Activated CD4-positive, alpha-beta T cell treated with anti-CD3 and anti-CD28 coated beads, Interleukin-2, Interleukin-6, amounts not matched to agents 100 ng/mL and 50 ng/mL, durations not matched to agents 16 hours and 8 hours (primary cell): Measurements from ENCODE around the gene ZRANB1.
"Not testable (repeated sequence)": the region's sequence is repeated elsewhere in the genome, so short reads cannot be mapped to it uniquely, and the experiment has no call there.

Source experiments
- DNase-seq: peaks from one replicate; pipeline ENCODE4 v3.0.0-alpha.2; 2020

ZRANB1 gene

DNA sequence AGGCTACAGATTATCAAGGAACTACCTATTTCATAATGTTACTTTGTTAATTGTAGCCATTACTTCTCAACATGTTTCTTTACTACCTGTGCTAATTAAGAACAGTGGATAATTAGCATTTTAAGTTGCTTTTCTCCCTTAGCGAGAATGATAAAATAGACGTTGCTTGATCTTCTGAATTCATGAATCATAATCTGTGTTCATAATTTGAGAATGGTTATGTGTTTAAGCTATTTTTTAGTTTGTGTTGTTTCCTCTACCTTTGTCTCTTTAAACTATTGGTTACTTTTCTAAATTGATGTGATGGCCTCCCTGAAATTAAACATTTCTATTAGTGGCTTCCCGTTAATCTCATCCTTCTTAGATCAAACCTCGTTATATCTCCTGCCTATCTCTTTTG lies at the start of gene ZRANB1:
Gene ZRANB1, plus strand, starts transcription at position 301 of the 400 bp plus-strand sequence. CDS start 371 bp downstream, outside the sequence.
- DNase-seq, result no peak

DNA sequence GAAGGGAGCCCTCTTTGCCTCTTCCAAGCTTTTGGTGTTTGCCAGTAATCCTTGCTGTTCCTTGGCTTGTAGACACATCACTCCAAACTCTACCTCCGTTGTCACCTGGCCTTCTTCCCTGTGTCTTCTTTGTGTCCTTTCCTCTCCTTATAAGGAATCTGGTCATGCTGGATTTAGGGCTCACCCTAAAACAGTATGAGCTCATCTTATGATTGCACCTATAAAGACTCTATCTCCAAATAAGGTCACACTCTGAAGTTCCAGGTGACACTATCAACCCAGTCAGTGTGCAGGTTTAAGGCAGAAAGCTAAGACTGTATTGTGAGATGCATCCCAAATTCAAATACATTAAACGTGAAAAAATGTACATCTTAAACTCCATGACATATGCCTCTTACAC lies 49.0 kb upstream of the ZRANB1 start:
- DNase-seq, result no peak

DNA sequence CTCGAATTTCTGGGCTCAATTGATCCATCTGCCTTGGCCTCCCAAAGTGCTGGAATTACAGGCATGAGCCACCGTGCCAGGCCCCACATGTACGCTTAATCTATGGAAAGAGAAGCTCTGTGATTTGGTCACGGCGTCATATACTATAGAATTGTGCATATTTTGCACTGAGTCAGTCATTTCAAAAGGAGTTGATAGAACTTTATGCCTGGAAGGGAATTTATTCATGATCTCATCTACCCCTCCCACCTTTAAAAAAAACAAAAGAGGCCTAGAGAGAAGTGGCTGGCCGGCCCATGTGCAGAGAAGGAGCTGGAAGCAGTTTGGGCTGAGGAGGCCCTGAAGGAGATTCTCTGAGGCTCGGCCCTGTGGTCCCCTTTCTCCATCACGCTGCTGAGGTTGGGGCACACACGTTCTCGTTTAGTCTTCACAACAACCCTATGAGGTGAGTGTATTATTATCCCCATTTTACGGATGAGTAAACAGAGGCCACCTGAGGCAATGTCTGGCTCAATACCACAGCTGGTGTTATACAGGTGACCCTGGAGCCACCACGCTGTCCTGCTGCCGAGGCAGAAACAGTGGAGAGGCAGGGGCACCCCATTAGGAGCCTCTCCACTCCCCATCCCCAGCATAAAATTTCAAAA lies 47.2 kb upstream of the ZRANB1 start:
- DNase-seq, result no peak

DNA sequence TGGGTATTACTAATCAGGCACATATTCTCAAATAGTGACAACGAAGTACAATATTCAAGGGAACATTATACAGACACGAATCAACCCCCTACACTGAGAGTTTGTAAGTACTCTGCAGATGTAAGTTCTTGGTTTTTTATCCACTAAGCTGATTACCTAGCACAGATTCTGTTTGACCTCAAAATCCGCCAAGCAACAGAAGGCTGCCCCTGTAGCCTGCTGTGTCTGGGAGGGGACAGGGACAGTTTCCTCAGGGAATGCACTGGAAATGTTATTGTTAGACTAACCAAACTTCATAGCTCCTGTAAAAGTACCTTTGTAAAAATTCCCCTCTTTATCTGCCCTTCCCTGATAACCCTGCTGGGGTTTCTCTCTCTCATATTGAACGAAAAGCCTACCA lies 45.2 kb upstream of the ZRANB1 start:
- no peak for DNase-seq

DNA sequence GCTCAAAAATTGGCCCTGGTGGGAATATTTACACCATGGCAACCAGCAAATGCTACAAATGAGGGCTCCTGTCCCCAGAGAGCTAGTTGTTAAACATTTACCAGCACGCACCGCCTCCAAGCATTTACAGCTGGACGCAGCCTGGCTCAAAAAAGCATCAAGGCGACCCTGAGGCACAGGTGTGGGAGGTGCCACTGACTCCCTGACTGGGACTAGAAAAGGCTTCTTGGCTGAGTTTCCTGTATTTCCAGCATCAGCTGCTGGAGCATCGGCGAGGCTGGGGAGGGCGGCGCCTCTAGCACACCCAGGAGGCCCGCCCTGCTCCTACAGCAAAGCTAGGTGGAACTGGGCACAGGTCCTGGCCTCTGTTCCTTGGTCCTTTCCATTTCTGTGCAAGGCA lies 43.5 kb upstream of the ZRANB1 start:
- DNase-seq, result no peak

DNA sequence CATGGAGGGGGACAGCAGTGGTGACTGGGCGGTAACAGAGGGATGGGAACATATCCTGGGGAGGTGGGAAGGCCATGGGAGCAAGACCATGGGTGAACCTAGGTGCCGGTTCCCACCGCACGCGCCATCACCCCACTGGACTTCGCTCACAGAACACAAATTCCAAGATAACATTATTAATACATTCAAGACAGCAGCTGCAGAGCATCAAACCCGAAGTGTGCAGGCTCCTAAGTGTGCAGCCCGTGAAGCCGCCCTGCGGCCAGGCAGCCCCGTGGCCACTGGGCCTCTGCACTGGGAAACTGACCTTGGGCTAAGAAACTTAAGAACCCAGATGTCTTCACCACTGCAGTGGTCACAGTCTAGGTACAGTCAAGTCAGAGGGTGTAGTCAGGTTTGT lies 42.8 kb upstream of the ZRANB1 start:
- no peak for DNase-seq

DNA sequence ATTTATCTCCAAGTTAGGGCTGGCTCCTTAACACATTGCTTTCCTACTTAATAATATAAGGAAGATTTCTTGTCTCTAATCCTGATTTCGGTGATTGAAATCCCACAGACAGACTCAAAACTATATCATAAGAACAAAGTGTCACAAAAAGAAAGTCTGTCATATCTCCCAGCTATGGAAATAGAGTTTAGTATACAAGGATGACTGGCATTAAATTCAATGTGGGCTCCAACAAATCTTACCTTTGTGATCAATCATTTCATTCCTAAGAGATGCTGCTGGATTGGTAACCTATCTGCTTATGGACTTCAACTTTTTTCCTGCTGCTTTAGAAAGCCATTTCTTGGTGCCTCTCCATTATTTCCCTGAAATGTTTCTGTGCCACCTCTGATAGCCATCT lies 39.5 kb upstream of the ZRANB1 start:
- no peak for DNase-seq

DNA sequence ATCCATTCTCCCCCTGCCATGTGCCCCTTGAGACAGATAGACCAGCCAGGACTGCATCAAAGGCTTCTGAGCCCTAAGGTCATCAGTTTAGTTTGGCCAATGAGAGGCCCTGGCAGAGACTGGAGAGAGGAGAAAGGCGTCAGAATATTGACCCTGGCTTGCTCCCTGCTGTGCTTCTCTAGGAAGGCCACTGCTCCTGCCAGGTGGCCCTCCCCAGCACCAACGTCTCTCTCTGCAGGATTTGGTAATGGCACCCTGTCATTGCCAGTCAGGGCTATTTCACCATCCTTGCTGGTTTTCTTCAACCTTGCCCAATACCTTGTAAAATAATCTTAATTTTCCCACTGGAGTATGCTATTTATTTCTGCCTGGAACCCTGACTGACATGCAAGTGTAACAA lies 38.8 kb upstream of the ZRANB1 start:
- DNase-seq, result no peak

DNA sequence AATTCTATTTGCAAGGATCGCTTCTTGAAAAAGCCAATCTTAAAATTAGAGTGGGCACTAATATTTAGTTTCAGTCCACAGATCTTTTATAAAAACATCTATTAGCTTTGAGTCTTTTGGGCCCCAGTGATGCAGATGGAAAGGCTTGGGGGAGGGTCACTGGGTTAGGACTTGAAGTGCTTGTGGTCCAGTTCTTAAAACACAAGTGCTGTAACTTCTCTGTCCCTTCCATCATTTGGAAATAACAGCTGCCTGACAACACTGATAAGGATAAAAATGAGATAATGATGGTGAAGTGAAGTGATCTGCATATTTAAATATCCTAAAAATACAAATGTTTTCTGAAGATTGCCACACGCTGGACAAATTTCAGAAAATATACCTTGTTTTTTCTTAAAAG lies 37.1 kb upstream of the ZRANB1 start:
- DNase-seq, result no peak

DNA sequence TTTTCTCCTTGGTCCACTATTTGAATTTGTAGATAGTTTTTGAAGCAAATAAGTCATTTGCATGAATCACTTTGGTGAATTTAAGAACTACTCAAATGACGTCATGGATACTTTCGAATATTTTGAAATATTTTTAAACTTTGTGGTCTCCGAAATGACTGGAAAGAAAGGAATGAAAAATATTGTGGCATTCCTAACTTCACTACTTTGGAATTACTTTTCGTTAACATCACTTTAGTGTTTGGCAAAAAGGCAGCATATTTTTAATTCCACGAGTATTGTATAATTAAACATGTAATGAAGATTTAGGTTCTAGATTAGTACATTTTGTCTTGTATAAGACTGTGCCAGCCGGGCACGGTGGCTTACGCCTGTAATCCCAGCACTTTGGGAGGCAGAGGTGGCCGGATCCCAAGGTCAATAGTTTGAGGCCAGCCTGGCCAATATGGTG lies 35.3 kb upstream of the ZRANB1 start:
- no peak for DNase-seq

DNA sequence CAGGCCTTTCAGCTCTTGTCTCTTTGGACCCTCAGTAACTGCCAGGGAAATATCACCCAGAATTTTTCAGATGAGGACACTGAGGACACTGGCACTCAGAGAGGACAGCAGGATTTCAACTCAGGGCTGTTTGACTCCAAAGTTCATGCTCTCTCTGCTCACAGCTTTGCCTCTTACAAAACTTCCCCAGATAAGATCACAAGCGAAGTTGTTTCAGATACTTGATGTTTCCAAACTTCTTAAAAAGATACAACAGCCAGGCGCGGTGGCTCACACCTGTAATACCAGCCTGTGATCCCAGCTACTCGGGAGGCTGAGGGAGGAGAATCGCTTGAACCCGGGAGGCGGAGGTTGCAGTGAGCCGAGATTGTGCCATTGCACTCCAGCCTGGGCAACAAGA lies 32.4 kb upstream of the ZRANB1 start:
- DNase-seq, result no peak

DNA sequence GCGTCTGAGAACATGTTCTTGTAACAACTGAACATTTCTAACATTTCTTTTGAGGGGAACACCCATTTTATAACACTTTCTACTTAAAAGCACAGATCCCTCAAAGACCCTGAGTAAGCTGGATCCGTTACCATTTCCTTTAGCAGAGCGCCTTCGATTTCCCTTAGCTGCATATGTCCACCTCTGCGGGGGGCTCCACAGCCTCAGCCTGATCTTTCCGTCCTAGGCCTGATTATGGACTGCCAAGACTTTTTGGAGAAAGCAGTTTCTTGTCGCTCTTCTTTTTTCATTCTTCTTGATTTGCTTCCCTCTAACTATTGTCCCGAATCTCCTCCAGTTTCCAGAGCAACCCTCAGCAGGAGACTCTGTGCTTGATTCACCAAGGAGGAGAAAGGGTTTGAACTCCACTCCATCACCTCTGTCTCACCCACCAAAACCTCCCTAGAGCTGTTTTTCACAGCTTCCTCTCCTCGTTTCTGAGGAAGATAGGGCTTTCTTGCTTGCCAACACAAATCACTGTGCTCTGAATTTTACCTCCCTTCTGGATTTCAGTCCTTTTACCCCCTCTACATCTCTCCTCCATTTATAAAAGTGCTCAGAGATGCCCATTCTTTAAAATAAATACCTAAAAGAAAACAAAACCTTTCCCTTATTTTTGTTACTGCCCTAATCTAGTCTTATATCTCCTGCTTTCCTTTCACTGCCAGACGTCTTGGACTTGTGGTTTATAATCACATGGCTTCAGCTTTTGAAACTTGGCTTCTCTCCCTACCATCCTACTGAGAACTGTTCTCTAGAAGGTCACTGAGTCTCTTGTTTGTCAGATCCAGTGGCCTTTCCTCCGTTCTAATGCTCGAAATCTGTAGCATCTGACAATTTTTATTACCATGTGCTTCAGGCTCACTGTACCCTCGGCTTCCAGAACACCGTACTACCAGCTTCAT lies 30.5 kb upstream of the ZRANB1 start:
- no peak for DNase-seq

DNA sequence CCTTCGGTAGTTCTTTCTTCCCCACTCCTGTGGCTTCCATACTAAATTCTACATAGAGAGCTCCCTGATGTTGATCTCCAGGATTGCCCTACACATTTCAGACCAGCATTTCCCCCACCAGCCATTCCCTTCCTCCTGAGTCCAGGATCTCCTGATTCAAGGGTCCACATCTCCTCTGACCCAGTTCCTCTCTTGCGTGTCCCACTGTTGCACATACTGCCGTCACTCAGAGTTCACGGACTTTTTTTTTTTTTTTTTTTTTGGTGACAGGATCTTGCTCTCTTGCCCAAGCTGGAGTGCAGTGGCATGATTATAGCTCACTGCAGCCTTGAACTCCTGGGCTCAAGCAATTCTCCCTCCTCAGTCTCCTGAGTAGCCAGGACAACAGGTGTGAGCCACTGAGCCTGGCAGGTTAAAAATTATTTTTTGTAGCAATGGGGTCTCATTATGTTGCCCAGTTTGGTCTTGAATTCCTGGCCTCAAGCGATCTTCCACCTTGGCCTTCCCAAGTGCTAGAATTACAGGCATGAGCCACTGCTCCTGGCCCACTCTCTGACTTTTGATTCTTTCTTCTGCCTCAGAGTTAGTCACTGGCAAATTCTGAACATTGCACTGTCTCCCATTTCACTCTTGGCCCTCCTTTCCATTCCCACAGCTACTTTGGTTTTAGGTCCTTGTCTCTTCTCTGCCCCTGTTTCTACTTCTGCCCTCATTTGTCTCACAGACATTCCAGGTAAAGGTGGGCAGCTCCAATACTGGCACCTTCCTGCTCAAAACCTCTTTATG lies 29.6 kb upstream of the ZRANB1 start:
- DNase-seq, result no peak

DNA sequence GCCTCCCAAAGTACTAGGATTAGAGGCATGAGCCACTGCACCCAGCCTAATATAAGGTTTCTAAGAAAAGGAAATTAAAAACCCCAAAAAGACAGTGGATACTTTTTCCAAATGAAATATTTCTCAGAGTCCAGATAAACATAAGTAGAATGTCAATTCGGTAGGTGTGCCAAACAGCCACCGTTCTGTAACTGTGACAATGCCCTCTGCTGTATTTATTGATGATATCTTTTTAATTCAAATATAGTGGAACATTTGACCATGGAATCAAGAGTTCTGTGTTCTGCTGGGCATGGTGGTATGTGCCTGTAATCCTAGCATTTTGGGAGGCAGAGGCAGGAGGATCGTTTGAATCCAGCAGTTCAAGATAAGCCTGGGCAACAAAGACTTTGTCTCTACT lies 28.8 kb upstream of the ZRANB1 start:
- no peak for DNase-seq

DNA sequence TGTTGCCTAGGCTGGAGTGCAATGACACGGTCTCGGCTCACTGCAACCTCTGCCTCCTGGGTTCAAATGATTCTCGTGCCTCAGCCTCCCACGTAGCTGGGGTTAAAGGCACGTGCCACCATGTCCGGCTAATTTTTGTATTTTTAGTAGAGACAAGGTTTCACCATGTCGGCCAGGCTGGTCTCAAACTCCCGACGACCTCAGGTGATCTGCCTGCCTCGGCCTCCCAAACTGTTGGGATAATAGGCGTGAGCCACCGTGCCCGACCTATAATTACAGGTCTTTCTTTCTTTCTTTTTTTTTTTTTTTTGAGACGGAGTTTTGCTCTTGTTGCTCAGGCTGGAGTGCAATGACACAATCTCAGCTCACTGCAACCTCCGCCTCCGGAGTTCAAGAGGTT lies 27.5 kb upstream of the ZRANB1 start:
- DNase-seq, result not testable (repeated sequence)

DNA sequence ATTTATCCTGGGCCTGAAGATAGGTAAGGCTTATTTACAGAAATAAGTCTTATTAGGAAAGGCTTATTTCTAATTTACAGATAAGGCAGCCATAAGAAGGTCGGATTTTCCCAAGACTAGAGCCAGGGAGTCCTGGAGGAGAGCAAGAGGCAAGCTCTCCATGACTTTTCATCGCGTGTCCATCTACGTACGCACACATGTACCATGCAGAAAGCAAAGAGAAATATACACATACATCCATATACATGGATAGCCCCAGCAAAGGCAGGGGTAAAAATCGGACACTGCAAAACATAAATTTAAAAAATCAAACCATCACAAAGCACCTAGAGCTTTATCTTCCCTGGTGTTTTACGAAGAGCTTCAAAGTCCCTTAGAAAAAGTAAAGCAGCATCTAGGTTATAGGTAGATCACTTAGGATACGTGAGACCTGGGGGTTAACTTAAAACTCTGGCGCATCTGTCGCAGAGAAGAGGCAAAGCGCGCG lies 25.8 kb upstream of the ZRANB1 start:
- DNase-seq, result peak; percentile 7

DNA sequence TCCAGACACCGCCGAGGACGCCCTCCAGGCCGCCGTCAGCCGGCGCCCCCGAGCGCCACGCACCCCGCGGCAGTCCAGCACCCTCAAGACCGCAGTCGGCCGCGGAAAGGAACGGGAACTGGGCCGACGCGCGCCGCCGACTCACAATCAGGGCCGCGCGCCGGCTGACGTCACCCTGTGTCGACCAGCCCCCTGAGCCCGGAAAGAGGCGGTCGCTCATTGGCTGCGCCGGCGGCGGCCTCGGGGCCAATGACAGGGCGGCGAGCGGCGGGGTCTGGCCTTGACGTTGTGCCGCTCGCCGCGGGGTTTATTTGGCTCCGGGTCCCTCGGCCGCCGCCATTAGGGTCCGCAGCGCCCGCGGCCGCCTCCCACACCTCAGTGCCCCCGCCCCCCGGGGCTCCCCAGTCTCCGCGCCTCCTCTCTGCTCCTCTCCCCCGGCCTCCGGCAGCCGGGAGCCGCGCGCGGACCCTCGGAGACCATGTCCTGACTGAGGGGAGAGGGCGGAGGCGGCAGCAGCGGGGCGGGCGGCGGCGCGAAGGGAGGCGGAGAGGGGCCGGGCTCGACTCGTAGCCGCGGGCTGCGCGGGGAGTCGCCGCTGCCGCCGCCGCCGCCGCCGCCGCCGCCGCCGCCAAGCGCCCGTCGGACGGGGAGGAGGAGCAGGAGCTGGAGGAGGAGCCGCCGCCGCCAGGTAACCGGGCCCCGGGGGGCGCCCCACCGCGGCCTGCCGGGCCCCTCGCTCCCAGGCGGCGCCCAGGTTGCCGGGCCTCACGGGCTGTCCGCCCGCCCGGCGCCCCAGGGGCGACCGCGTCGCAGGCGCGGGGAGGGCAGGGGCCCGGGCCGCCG lies 25.1 kb upstream of the ZRANB1 start:
- peak; percentile 98 for DNase-seq

DNA sequence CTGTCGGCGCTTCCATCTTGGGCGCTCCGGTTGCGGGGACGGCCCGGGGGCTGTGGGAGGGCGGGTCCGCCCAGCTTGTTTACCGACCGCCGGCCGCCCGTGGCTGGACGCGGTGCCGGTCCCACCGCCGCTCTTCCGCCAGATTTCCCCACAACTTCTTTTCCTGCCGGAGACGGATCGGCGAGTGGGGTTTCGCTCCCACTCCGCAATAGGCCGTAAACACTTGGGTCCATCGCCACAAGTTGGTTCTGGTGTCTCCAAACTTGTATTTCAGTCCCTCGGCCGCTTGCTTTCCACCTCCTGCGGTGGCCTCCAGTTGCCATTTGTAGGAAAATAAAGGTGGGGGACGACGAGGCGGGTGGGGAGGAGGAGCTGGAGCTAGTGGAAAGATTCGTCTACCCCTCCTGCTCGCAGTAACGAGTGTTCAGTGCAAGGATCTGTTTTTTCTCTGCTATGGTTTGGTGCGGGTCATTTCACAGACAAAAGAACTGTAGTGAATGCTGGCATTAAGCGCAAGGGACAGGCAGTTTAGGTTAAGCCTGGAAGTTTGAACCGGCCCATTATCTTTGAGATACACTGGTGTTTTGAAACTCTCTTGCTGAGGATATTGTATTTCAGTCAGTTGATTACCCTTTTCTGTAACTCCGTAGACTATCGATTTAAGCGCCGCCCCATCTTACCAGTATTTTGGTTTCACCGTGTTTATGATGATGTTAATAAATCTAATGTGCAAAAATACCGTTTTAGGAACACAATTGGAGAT lies 24.3 kb upstream of the ZRANB1 start:
- peak; percentile 28 for DNase-seq

DNA sequence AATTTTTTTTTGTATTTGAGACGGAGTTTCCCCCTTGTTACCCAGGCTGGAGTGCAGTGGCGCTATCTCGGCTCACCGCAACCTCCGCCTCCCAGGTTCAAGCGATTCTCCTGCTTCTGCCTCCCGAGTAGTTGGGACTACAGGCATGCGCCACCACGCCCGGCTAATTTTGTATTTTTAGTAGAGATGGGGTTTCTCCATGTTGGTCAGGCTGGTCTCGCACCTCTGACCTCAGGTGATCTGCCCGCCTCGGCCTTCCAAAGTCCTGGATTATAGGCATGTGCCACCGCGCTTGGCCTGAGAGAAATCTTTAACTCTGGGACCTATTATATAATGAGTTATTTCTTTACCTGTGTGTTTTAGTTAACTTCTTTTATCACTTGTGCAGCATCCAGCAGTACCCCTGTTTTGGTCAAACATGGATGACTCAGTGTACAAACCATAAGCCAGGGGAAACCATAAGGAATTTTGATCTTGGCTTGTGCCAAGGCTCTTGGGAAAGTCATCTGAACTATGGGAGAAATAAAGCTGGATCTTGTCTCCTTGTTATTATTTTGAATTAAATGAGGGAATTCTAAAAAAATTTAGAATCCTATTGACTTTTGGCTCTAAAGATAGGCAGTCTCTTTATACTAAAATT lies 23.6 kb upstream of the ZRANB1 start:
- no peak for DNase-seq

DNA sequence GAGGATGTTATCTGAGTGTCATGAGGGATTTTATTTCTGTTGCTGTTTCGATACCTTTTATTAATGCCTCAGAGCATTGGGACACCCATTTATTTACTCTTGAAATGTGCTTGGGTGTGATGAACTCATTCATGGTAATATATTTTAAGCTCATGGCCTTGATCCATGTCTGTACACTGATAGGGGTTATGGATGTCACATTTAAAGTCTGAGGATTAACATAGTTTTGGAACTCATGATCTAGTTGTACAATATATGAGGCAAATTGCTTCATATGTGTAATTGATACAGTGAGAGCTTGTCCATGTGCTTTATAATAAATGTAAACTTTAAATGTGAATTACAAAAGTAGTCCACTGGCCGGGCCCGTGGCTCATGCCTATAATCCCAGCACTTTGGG lies 23.0 kb upstream of the ZRANB1 start:
- DNase-seq, result no peak

DNA sequence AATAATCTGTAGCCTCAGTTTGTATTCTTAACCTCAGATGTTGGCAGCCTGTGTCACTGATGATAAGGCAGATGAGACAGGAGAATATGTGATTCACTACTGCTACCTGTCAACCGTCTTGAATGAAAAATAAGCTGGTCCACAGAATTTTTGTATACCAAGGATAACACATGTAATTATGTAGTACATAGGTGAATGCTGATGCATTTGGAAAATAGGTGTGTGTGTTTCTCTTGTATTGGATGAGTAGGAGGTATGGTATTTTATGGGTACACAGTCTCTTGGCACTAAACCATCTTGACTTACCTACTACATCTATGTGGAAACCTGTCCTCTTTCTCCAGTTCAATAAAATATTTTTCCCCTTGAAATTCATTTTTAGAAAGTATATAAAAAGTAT lies 20.7 kb upstream of the ZRANB1 start:
- DNase-seq, result no peak
